ENCODE measurements around the gene SDC3. TPM values are rescaled to one million over a fixed set of nuclear protein-coding genes. Genes with fewer than 3 reads are reported as not detected.
A peak's percentile ranks its signal among the peaks of the same experiment; 100 is the strongest.
"Not testable (repeated sequence)": the region's sequence is repeated elsewhere in the genome, so short reads cannot be mapped to it uniquely, and the experiment has no call there.

Gene SDC3
- total RNA-seq, 1 donor from 2014 or later = 113 TPM

- FAIRE-seq (no peak), DNase-seq (ENCODE audit: low read depth) (no peak)
- Histone ChIP-seq H3K9ac (ENCODE audit: low read length) (no peak overlapping the region), H3K27ac (ENCODE audit: low read depth, low read length) (no peak overlapping the region), H3K36me3 (ENCODE audit: insufficient read depth, low read length) (peaks cover 59% of the 10 kb centered on the region), H4K20me1 (ENCODE audit: insufficient read depth, low read length) (peaks cover 60% of the 10 kb centered on the region), H3K4me1 (ENCODE audit: insufficient read depth, low read length) (peaks cover 4% of the 10 kb centered on the region), H2AFZ (ENCODE audit: low read depth, low read length) (no peak overlapping the region), H3K27me3 (ENCODE audit: insufficient read depth, low read length) (no peaks in the 10 kb centered on the region), H3K9me3 (ENCODE audit: insufficient read depth, low read depth, low read length) (no peaks in the 10 kb centered on the region), H3K4me2 (ENCODE audit: low read length) (no peak overlapping the region), H3K79me2 (ENCODE audit: insufficient read depth, low read length) (peaks cover 64% of the 10 kb centered on the region), H3K4me3 (ENCODE audit: insufficient read depth, low read depth, low read length) (no peak overlapping the region)
- Mint-ChIP-seq H3K36me3 (ENCODE audit: low read depth, unreplicated experiment) (peaks cover 45% of the 10 kb centered on the region), H3K27ac (ENCODE audit: unreplicated experiment) (no peak overlapping the region), H3K9me3 (ENCODE audit: unreplicated experiment) (no peaks in the 10 kb centered on the region), H3K27me3 (ENCODE audit: low read depth, unreplicated experiment) (no peaks in the 10 kb centered on the region), H3K4me1 (ENCODE audit: low read depth, unreplicated experiment) (peaks cover 11% of the 10 kb centered on the region), H3K4me3 (ENCODE audit: unreplicated experiment) (no peak overlapping the region)
- TF ChIP-seq EZH2 (IDR thresholded peaks at IDR 0.05; ENCODE audit: insufficient read depth, low read length) (no peak), CTCF (IDR thresholded peaks at IDR 0.05; ENCODE audit: insufficient read depth, low read depth, low read length) (no peak)
Observed at GRCh38 chr1:30950700-30951099, 42.1 kb upstream of the SDC3 start.

- peaks cover 61% of the 10 kb centered on the region for H4K20me1 ChIP-seq (ENCODE audit: insufficient read depth, low read length)
- H3K4me2 ChIP-seq (ENCODE audit: low read length) = no peak overlapping the region
- H3K27me3 ChIP-seq (ENCODE audit: insufficient read depth, low read length) = no peaks in the 10 kb centered on the region
- H3K4me1 ChIP-seq (ENCODE audit: insufficient read depth, low read length) = no peaks in the 10 kb centered on the region
- H3K79me2 ChIP-seq (ENCODE audit: insufficient read depth, low read length) = peaks cover 71% of the 10 kb centered on the region
- no peak overlapping the region for H3K9ac ChIP-seq (ENCODE audit: low read length)
- no peak overlapping the region for H3K27ac ChIP-seq (ENCODE audit: low read depth, low read length)
- no peak overlapping the region for H3K4me3 Mint-ChIP-seq (ENCODE audit: unreplicated experiment)
- H3K36me3 ChIP-seq (ENCODE audit: insufficient read depth, low read length) = peaks cover 63% of the 10 kb centered on the region
- H3K27me3 Mint-ChIP-seq (ENCODE audit: low read depth, unreplicated experiment) = no peaks in the 10 kb centered on the region
- no peaks in the 10 kb centered on the region for H3K9me3 ChIP-seq (ENCODE audit: insufficient read depth, low read depth, low read length)
- no peaks in the 10 kb centered on the region for H3K9me3 Mint-ChIP-seq (ENCODE audit: unreplicated experiment)
- FAIRE-seq = no peak
- H3K36me3 Mint-ChIP-seq (ENCODE audit: low read depth, unreplicated experiment) = peaks cover 48% of the 10 kb centered on the region
- H3K27ac Mint-ChIP-seq (ENCODE audit: unreplicated experiment) = no peak overlapping the region
- H3K4me1 Mint-ChIP-seq (ENCODE audit: low read depth, unreplicated experiment) = peaks cover 9% of the 10 kb centered on the region
- no peak overlapping the region for H2AFZ ChIP-seq (ENCODE audit: low read depth, low read length)
- no peak for DNase-seq (ENCODE audit: low read depth)
- no peak for TF ChIP-seq EZH2 (IDR thresholded peaks at IDR 0.05; ENCODE audit: insufficient read depth, low read length)
- TF ChIP-seq CTCF (IDR thresholded peaks at IDR 0.05; ENCODE audit: insufficient read depth, low read depth, low read length) = no peak
- no peak overlapping the region for H3K4me3 ChIP-seq (ENCODE audit: insufficient read depth, low read depth, low read length)
Observed at GRCh38 chr1:30950053-30950452, 41.5 kb upstream of the SDC3 start.

- not testable (repeated sequence) for H3K9me3 ChIP-seq (ENCODE audit: insufficient read depth, low read depth, low read length); H3K4me2 ChIP-seq (ENCODE audit: low read length); H3K4me3 Mint-ChIP-seq (ENCODE audit: unreplicated experiment); H3K4me1 Mint-ChIP-seq (ENCODE audit: low read depth, unreplicated experiment); H3K4me3 ChIP-seq (ENCODE audit: insufficient read depth, low read depth, low read length); FAIRE-seq; H3K27ac ChIP-seq (ENCODE audit: low read depth, low read length); H3K9me3 Mint-ChIP-seq (ENCODE audit: unreplicated experiment); DNase-seq (ENCODE audit: low read depth); H3K27me3 ChIP-seq (ENCODE audit: insufficient read depth, low read length); H3K9ac ChIP-seq (ENCODE audit: low read length); H3K4me1 ChIP-seq (ENCODE audit: insufficient read depth, low read length); H3K27ac Mint-ChIP-seq (ENCODE audit: unreplicated experiment); H3K27me3 Mint-ChIP-seq (ENCODE audit: low read depth, unreplicated experiment); H2AFZ ChIP-seq (ENCODE audit: low read depth, low read length)
- H3K36me3 ChIP-seq (ENCODE audit: insufficient read depth, low read length) = peaks cover 63% of the 10 kb centered on the region
- H3K79me2 ChIP-seq (ENCODE audit: insufficient read depth, low read length) = peaks cover 72% of the 10 kb centered on the region
- peaks cover 65% of the 10 kb centered on the region for H4K20me1 ChIP-seq (ENCODE audit: insufficient read depth, low read length)
- peaks cover 49% of the 10 kb centered on the region for H3K36me3 Mint-ChIP-seq (ENCODE audit: low read depth, unreplicated experiment)
Observed at GRCh38 chr1:30949487-30949838, 40.9 kb upstream of the SDC3 start.

- Histone ChIP-seq H3K36me3 (ENCODE audit: insufficient read depth, low read length) (peaks cover 61% of the 10 kb centered on the region), H4K20me1 (ENCODE audit: insufficient read depth, low read length) (peaks cover 65% of the 10 kb centered on the region), H3K79me2 (ENCODE audit: insufficient read depth, low read length) (peaks cover 69% of the 10 kb centered on the region)
- H3K27ac ChIP-seq (ENCODE audit: low read depth, low read length); H3K4me3 ChIP-seq (ENCODE audit: insufficient read depth, low read depth, low read length); H3K9ac ChIP-seq (ENCODE audit: low read length); H3K4me2 ChIP-seq (ENCODE audit: low read length); H2AFZ ChIP-seq (ENCODE audit: low read depth, low read length); H3K4me3 Mint-ChIP-seq (ENCODE audit: unreplicated experiment); H3K9me3 ChIP-seq (ENCODE audit: insufficient read depth, low read depth, low read length); H3K4me1 ChIP-seq (ENCODE audit: insufficient read depth, low read length); H3K27me3 ChIP-seq (ENCODE audit: insufficient read depth, low read length); H3K27ac Mint-ChIP-seq (ENCODE audit: unreplicated experiment); H3K9me3 Mint-ChIP-seq (ENCODE audit: unreplicated experiment); H3K27me3 Mint-ChIP-seq (ENCODE audit: low read depth, unreplicated experiment); H3K4me1 Mint-ChIP-seq (ENCODE audit: low read depth, unreplicated experiment): not testable (repeated sequence)
- peaks cover 52% of the 10 kb centered on the region for H3K36me3 Mint-ChIP-seq (ENCODE audit: low read depth, unreplicated experiment)
- DNase-seq (ENCODE audit: low read depth) (peak; percentile 70), FAIRE-seq (peak; percentile 43)
Observed at GRCh38 chr1:30948813-30949486, 40.4 kb upstream of the SDC3 start.

All from astrocyte (in vitro differentiated cells and primary cell).